Upper lobe of right lung (tissue), 1 donor: ENCODE results near the gene HOXD13. TPM values are rescaled to one million over a fixed set of nuclear protein-coding genes. Genes with fewer than 3 reads are reported as not detected.

ENCODE experiments used
- ATAC-seq: fragments of 200-7000 bp; cut with Tn5 transposase; one replicate; pipeline ENCODE4 v1.9.1; 2020; ENCODE audit warnings: mild to moderate bottlenecking, moderate library complexity
- DNase-seq: peaks from one replicate; pipeline ENCODE4 v3.0.0-alpha.2; 2020
- H3K27ac ChIP-seq: fragments of 200-600 bp; one replicate; pipeline ENCODE4 v1.8.0; 2022
- H3K27me3 ChIP-seq: fragments of 200-600 bp; one replicate; pipeline ENCODE4 v1.8.0; 2022; ENCODE audit warnings: mild to moderate bottlenecking
- H3K36me3 ChIP-seq: fragments of 200-600 bp; one replicate; pipeline ENCODE4 v1.8.0; 2022
- H3K4me1 ChIP-seq: fragments of 200-600 bp; one replicate; pipeline ENCODE4 v1.8.0; 2022
- H3K4me3 ChIP-seq: fragments of 200-600 bp; one replicate; pipeline ENCODE4 v1.8.0; 2022; ENCODE audit warnings: mild to moderate bottlenecking
- H3K9me3 ChIP-seq: fragments of 200-600 bp; one replicate; pipeline ENCODE4 v1.8.0; 2022
- CTCF ChIP-seq: fragments of 200-600 bp; IDR thresholded peaks from one replicate; pipeline ENCODE4 v1.8.0; 2022; ENCODE audit warnings: antibody characterized with exemption
- intact Hi-C: fragments of 100-400 bp; cut with DNase I; formaldehyde crosslinking; loops from one replicate; pipeline ENCODE4 v1.11.0; 2022
- total RNA-seq: library from RNA; stranded (reverse); fragmentation: NEBNext Ultra II Directional; extraction: Animal tissue kit (Norgen Biotek cat#: 25700); gene quantifications from one replicate; pipeline ENCODE4 v1.2.1, GENCODE V29; 2021
- donor health status: DM: no; HTN: yes; CAD: no; lungs with severe emphysema.

The HOXD13 gene
- total RNA-seq, 1 donor from 2014 or later, result not detected

- Histone ChIP-seq H3K36me3 (no peaks in the 10 kb centered on the region), H3K27me3 (peaks cover 100% of the 10 kb centered on the region), H3K9me3 (no peaks in the 10 kb centered on the region), H3K27ac (no peak overlapping the region), H3K4me1 (peaks cover 14% of the 10 kb centered on the region), H3K4me3 (no peak overlapping the region)
- ATAC-seq, result no peak
- intact Hi-C loops, result no loop called here
- TF ChIP-seq CTCF, result no peak
- DNase-seq, result no peak
Observed at GRCh38 chr2:176101216-176101830, 8.8 kb downstream of the HOXD13 start.

DNA sequence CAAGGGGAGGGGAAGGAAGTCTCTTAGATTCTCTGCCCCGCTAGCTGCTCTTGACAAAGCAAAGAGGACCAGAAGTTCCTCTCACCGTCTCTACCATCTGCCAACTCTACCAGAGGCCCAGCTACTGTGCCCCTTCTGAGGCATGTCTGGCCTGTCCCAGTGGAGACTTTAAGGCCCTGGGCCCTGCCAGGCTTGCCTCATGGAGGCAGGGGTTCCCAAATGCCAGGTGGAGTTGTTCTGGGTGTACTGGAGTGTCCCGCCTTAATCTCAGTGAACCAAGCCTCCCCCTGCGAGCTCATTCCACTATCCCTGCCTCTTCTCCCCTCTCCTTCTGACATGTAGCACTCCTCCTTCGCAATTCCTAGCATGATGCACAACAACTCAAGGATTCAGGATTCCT, 9.3 kb downstream of the HOXD13 start:
- no peak overlapping the region for H3K4me3 ChIP-seq
- DNase-seq (no peak), ATAC-seq (no peak)
- H3K9me3 ChIP-seq, result no peaks in the 10 kb centered on the region
- peaks cover 100% of the 10 kb centered on the region for H3K27me3 ChIP-seq
- no peak overlapping the region for H3K27ac ChIP-seq
- H3K36me3 ChIP-seq, result no peaks in the 10 kb centered on the region
- no peak for TF ChIP-seq CTCF
- intact Hi-C loops, result no loop called here
- peaks cover 9% of the 10 kb centered on the region for H3K4me1 ChIP-seq

DNA sequence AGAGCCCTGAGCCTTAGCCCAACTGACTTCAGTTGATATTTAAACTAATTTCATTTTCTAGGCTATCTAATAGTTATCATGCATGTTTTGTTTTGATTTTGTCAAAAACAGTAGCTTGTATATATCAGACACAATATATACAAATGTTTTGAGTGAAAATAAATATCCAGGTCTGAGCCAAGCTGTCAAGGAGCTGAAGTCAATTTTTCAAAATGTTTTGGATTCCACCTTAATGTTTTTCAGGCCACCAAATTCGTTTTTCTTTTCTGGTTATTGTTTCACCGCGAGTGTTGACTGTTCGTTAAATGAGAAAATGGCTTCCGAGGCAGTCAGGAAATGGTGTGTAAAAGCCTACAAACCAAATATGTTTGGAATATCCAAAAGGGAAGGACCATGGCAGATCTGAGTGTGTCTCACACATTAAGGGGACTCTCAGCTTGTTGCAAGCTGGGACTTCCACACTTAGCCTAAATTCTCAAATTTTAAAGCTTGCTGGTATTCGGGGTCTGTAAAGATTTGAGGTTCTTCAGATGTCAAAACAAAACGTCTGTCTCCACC, 9.9 kb downstream of the HOXD13 start:
- ATAC-seq (no peak), DNase-seq (no peak)
- H3K4me3 ChIP-seq, result no peak overlapping the region
- no peaks in the 10 kb centered on the region for H3K36me3 ChIP-seq
- intact Hi-C loops, result no loop called here
- no peaks in the 10 kb centered on the region for H3K9me3 ChIP-seq
- TF ChIP-seq CTCF, result no peak
- H3K27me3 ChIP-seq, result peaks cover 99% of the 10 kb centered on the region
- H3K27ac ChIP-seq, result no peak overlapping the region
- peaks cover 3% of the 10 kb centered on the region for H3K4me1 ChIP-seq

DNA sequence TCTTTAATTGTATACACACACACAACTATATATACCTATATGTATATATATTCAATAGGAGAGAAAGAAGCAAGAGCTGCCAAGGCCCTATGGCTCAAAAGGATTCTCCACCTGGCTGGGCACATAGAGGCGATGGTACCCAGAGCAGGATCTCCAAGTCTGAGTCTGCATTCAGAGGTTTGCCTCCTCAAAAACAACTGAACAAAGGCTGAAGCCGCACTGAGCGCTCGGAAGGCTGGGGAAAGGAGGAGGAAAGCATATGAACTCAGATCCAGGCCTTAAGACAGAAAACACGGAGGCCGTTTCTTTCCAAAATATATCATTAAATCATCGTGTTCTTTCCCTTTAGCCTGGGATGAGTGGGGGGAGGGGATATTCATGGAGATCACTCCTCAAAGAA, 10.7 kb downstream of the HOXD13 start:
- Histone ChIP-seq H3K4me1 (no peaks in the 10 kb centered on the region), H3K9me3 (no peaks in the 10 kb centered on the region), H3K27ac (no peak overlapping the region), H3K27me3 (peaks cover 98% of the 10 kb centered on the region), H3K36me3 (no peaks in the 10 kb centered on the region), H3K4me3 (no peak overlapping the region)
- ATAC-seq, result no peak
- no peak for TF ChIP-seq CTCF
- intact Hi-C loops, result no loop called here
- DNase-seq, result no peak

GRCh38 chr2:176103742-176104315, 11.3 kb downstream of the HOXD13 start:
- no peaks in the 10 kb centered on the region for H3K4me1 ChIP-seq

More at GRCh38 chr2:176103742-176104315, 11.3 kb downstream of the HOXD13 start:
- Histone ChIP-seq H3K9me3 (no peaks in the 10 kb centered on the region), H3K27me3 (peaks cover 98% of the 10 kb centered on the region), H3K27ac (no peak overlapping the region), H3K4me3 (no peak overlapping the region), H3K36me3 (no peaks in the 10 kb centered on the region)
- no peak for DNase-seq
- ATAC-seq, result no peak
- intact Hi-C loops, result no loop called here
- no peak for TF ChIP-seq CTCF
